ENCODE results near the gene MOSPD3. TPM values are rescaled to one million over a fixed set of nuclear protein-coding genes. Genes with fewer than 3 reads are reported as not detected.

MOSPD3 gene
- total and polyA plus RNA-seq, 2 experiments from 2014 or later = 30.1 to 83.3 TPM

DNA sequence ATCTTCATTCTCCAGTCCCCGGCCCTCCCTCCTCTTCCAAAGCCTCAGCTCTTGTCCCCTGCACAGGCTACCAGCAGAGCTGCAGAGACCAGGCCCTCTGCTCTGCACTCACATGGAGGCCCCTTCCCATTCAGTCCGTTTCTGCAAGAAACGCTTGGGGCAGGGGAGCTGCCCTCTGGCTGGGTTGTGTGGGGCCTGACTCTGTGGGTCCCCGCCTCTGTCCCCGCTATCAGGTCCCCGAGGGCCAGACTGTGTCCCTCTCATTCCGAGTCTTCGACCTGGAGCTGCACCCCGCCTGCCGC, 8.7 kb upstream of the MOSPD3 start:
- TF ChIP-seq, protein P1, sequence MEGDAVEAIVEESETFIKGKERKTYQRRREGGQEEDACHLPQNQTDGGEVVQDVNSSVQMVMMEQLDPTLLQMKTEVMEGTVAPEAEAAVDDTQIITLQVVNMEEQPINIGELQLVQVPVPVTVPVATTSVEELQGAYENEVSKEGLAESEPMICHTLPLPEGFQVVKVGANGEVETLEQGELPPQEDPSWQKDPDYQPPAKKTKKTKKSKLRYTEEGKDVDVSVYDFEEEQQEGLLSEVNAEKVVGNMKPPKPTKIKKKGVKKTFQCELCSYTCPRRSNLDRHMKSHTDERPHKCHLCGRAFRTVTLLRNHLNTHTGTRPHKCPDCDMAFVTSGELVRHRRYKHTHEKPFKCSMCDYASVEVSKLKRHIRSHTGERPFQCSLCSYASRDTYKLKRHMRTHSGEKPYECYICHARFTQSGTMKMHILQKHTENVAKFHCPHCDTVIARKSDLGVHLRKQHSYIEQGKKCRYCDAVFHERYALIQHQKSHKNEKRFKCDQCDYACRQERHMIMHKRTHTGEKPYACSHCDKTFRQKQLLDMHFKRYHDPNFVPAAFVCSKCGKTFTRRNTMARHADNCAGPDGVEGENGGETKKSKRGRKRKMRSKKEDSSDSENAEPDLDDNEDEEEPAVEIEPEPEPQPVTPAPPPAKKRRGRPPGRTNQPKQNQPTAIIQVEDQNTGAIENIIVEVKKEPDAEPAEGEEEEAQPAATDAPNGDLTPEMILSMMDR (IDR thresholded peaks at IDR 0.05; ENCODE audit: low read depth, low read length) = no peak
- Histone ChIP-seq H3K9me3 (ENCODE audit: low read depth) (no peaks in the 10 kb centered on the region), H3K4me3 (peak overlapping the region; percentile 59), H3K27me3 (no peaks in the 10 kb centered on the region), H3K36me3 (no peaks in the 10 kb centered on the region), H3K4me1 (ENCODE audit: low read depth) (peaks cover 21% of the 10 kb centered on the region), H3K27ac (peak overlapping the region; percentile 60)
- DNase-seq (ENCODE audit: low read depth in 1 of 2, low spot score in 1 of 2) = peak; percentile 38 to 42

DNA sequence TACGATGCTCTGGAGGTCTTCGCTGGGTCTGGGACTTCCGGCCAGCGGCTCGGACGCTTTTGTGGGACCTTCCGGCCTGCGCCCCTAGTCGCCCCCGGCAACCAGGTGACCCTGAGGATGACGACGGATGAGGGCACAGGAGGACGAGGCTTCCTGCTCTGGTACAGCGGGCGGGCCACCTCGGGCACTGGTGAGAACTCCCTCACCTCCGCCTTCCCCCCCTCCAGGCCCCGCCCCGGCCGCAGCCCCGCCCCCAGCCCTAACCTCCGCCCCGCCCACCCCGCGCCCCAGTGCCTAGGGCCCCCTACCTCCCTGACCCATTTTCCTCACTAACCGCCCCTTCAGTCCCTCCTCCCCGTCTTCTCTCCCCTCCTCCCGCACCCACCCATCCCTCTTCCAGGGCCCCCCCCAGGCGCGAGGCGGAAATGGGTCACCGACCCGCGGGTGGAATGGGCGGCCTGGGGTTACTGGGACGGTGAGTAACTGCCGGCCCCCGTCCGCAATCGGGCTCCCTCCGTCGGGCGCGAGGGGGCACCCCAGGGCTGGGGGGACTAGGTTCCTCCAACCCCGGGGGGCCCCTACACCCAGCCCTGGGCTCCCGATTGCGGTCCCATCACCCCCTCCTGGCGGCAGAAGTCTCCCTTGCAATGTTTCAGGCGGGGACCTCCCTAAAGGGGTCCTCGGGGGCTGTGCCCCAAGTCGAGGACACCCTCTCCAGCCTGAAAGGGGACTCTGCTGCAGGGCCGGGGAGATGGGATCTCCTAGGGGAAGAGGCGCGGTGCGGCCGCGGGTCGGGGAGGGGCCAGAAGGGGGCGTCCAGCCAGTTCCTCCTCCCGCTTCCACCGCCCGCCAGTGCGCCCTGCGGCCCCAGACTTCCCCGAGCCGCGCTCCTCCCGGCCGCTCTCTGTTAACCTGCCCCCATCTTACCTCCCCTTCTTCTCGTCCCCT, 8.0 kb upstream of the MOSPD3 start:
- peak; percentile 80 to 81 for DNase-seq (ENCODE audit: low read depth in 1 of 2, low spot score in 1 of 2)
- Histone ChIP-seq H3K4me1 (ENCODE audit: low read depth) (peaks cover 21% of the 10 kb centered on the region), H3K27ac (peak overlapping the region; percentile 60), H3K27me3 (no peaks in the 10 kb centered on the region), H3K36me3 (no peaks in the 10 kb centered on the region), H3K4me3 (peak overlapping the region; percentile 59), H3K9me3 (ENCODE audit: low read depth) (no peaks in the 10 kb centered on the region)
- TF ChIP-seq, protein P1 (IDR thresholded peaks at IDR 0.05; ENCODE audit: low read depth, low read length) = peak; percentile 54

DNA sequence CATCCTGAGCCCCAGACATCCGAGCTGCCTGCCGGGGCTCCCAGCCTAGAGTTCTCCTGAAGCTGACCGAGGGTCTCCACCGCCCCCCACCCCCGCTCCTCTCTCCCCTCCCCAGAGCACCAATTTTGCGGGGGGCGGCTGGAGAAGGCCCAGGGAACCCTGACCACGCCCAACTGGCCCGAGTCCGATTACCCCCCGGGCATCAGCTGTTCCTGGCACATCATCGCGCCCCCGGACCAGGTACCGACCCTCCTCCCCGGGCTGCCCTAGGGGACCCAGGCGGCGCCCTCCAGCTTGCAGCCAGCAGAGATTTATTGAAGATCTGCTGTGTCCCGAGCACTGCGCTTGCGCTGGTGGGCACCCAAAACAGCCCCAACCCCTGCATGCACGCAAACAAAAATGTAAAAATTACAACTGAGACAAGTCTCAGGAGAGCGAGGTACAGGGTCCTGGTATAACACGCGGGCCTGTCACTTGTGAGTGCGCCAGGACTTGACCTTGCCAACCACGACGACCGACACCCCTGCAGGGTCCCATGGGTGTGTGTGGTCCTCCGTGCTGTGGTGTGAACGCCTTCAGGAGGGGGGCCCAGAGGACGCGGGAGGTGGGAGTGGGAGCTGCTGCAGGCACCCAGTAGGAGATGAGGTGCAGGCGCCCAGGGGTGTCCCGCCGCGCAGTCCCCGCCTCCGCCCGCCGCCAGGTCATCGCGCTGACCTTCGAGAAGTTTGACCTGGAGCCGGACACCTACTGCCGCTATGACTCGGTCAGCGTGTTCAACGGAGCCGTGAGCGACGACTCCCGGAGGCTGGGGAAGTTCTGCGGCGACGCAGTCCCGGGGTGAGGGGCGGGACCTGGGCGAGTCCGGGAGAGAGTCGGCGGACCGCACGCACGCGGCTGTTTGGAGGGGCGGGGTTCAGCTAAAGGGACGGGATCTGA, 7.1 kb upstream of the MOSPD3 start:
- TF ChIP-seq, protein P1 (IDR thresholded peaks at IDR 0.05; ENCODE audit: low read depth, low read length) = no peak
- peak in 1 of 2 donors; percentile 51 for DNase-seq (ENCODE audit: low read depth in 1 of 2, low spot score in 1 of 2)
- Histone ChIP-seq H3K36me3 (no peaks in the 10 kb centered on the region), H3K4me1 (ENCODE audit: low read depth) (peaks cover 21% of the 10 kb centered on the region), H3K27ac (no peak overlapping the region), H3K9me3 (ENCODE audit: low read depth) (no peaks in the 10 kb centered on the region), H3K27me3 (no peaks in the 10 kb centered on the region), H3K4me3 (peak overlapping the region; percentile 59)

DNA sequence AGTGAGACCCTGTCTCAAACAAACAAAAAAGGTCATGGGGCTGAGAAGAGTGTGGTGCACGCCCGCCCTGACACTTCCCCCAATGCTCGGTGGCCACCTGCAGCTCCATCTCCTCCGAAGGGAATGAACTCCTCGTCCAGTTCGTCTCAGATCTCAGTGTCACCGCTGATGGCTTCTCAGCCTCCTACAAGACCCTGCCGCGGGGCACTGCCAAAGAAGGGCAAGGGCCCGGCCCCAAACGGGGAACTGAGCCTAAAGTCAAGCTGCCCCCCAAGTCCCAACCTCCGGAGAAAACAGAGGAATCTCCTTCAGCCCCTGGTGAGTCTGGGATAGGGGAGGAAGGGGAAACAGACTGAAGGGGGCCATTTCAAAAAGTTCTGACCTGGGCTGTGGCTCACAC, 6.0 kb upstream of the MOSPD3 start:
- H3K36me3 ChIP-seq = no peaks in the 10 kb centered on the region
- no peak for DNase-seq (ENCODE audit: low read depth in 1 of 2, low spot score in 1 of 2)
- no peaks in the 10 kb centered on the region for H3K9me3 ChIP-seq (ENCODE audit: low read depth)
- TF ChIP-seq, protein P1 (IDR thresholded peaks at IDR 0.05; ENCODE audit: low read depth, low read length) = no peak
- no peaks in the 10 kb centered on the region for H3K27me3 ChIP-seq
- H3K4me1 ChIP-seq (ENCODE audit: low read depth) = peaks cover 21% of the 10 kb centered on the region
- H3K27ac ChIP-seq = no peak overlapping the region
- H3K4me3 ChIP-seq = no peak overlapping the region

DNA sequence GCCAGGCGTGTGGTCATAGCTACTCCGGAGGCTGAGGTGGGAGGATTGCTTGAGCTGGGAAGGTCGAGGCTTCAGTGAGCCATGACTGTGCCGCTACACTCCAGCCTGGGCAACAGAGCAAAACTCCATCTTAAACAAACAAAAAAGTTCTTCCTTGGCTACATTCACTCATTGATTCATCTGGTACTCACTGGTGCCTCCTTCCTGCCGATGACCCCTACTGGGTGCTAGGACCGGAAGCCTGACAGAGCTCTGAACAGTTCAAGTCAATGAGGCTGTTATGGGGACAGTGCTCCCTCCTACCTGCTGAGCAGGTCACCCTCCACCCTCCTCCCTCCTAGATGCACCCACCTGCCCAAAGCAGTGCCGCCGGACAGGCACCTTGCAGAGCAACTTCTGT, 5.2 kb upstream of the MOSPD3 start:
- TF ChIP-seq, protein P1 (IDR thresholded peaks at IDR 0.05; ENCODE audit: low read depth, low read length) = no peak
- H3K27me3 ChIP-seq = no peaks in the 10 kb centered on the region
- H3K4me3 ChIP-seq = no peak overlapping the region
- H3K9me3 ChIP-seq (ENCODE audit: low read depth) = no peaks in the 10 kb centered on the region
- no peak overlapping the region for H3K27ac ChIP-seq
- peaks cover 18% of the 10 kb centered on the region for H3K4me1 ChIP-seq (ENCODE audit: low read depth)
- no peaks in the 10 kb centered on the region for H3K36me3 ChIP-seq
- DNase-seq (ENCODE audit: low read depth in 1 of 2, low spot score in 1 of 2) = no peak
